HCT116 (cell line): ENCODE data around the gene ACOT2. TPM values are rescaled to one million over a fixed set of nuclear protein-coding genes. Genes with fewer than 3 reads are reported as not detected.
A peak's percentile ranks its signal among the peaks of the same experiment; 100 is the strongest.

ENCODE experiments used
- ATAC-seq: fragments of 200-7000 bp; cut with Tn5 transposase; 2 replicates; pipeline ENCODE4 v1.9.1; 2020; ENCODE audit warnings: mild to moderate bottlenecking, moderate library complexity
- BruUV-seq: library from RNA; stranded (reverse); fragments of 400-500 nt; replicated peaks from 2 replicates; lab custom pipeline; 2021; lab: Mats Ljungman, UMichigan
- CTCF ChIA-PET: fragments of 300-600 bp; sonication (Branson Sonifier 250); formaldehyde crosslinking; loops from one replicate; lab custom pipeline; 2021; ENCODE audit warnings: antibody characterized with exemption; lab: Charles Lee
- POLR2A ChIA-PET: fragments of 300-600, 350-600 bp; sonication (Branson Sonifier 250); formaldehyde crosslinking; loops from one replicate; lab custom pipeline; 2021; ENCODE audit warnings: antibody characterized with exemption; lab: Charles Lee
- RAD21 ChIA-PET, 2 experiments: fragments of 300-600 bp; sonication (Branson Sonifier 250); formaldehyde crosslinking; loops; one replicate each; lab custom pipeline; 2023; ENCODE audit warnings: low total read pairs in 2 of 2; ENCODE audit not compliant: uncharacterized antibody in 2 of 2, unreplicated experiment in 2 of 2, low non-redundant PET in 1 of 2; lab: Charles Lee
- DNase-seq: peaks from one replicate; pipeline ENCODE4 v3.0.0-alpha.2; 2010; ENCODE audit warnings: low read depth, low spot score
- H2AFZ ChIP-seq: fragments of 200-600 bp; shearing (Covaris generic), sonication (generic); 2 replicates; pipeline ENCODE4 v1.6.1; 2017; ENCODE audit warnings: low read depth, mixed run types, mixed read lengths, antibody characterized with exemption, low read length; ENCODE audit not compliant: poor library complexity, severe bottlenecking
- H3K27ac ChIP-seq: 2 replicates; pipeline ENCODE4 v1.5.1; 2012; ENCODE audit warnings: low read depth, low read length
- H3K27me3 ChIP-seq: fragments of 200-600 bp; sonication (generic); 2 replicates; pipeline ENCODE4 v1.6.1; 2016; ENCODE audit warnings: mixed run types, low read length, mixed read lengths; ENCODE audit not compliant: insufficient read depth
- H3K36me3 ChIP-seq, 2 experiments: fragments of 200-500 bp in 1 of 2; fragments of 200-600 bp in 1 of 2; sonication (Bioruptor generic) in 1 of 2; sonication (generic) in 1 of 2; 2 replicates each; pipeline versions ENCODE4 v1.5.1 to v1.6.1; 2014 to 2016; ENCODE audit warnings: low read length in 2 of 2, inconsistent platforms in 1 of 2, mixed read lengths in 1 of 2, mixed run types in 1 of 2; ENCODE audit not compliant: insufficient read depth in 2 of 2, control insufficient read depth in 1 of 2
- H3K4me1 ChIP-seq, 2 experiments: fragments of 200-600 bp in 1 of 2; sonication (generic) in 1 of 2; 2 replicates each; pipeline versions ENCODE4 v1.5.1 to v1.6.1; 2012 to 2017; ENCODE audit warnings: low read length in 2 of 2, inconsistent platforms in 1 of 2, mild to moderate bottlenecking in 1 of 2, mixed read lengths in 1 of 2, mixed run types in 1 of 2, moderate library complexity in 1 of 2; ENCODE audit not compliant: insufficient read depth in 2 of 2, control insufficient read depth in 1 of 2
- H3K4me2 ChIP-seq: fragments of 200-600 bp; sonication (generic); 2 replicates; pipeline ENCODE4 v1.6.1; 2017; ENCODE audit warnings: mixed run types, low read length, mixed read lengths
- H3K4me3 ChIP-seq, 2 experiments: fragments of 200-600 bp in 1 of 2; sonication (generic) in 1 of 2; replicated peaks in 1 of 2; 2 replicates each; pipeline ENCODE4 v1.5.1; 2011 to 2016; ENCODE audit warnings: low read length in 2 of 2, control low read depth in 1 of 2, low read depth in 1 of 2, mild to moderate bottlenecking in 1 of 2, mixed read lengths in 1 of 2, mixed run types in 1 of 2
- H3K79me2 ChIP-seq: fragments of 200-600 bp; sonication (generic); 2 replicates; pipeline ENCODE4 v1.6.1; 2017; ENCODE audit warnings: mild to moderate bottlenecking, mixed run types, low read length, moderate library complexity, mixed read lengths; ENCODE audit not compliant: insufficient read depth
- H3K9ac ChIP-seq: fragments of 200-600 bp; sonication (generic); 2 replicates; pipeline ENCODE4 v1.6.1; 2016; ENCODE audit warnings: low read length, mixed read lengths
- H3K9me2 ChIP-seq: fragments of 200-600 bp; sonication (generic), shearing (Covaris generic); 2 replicates; pipeline ENCODE4 v1.6.1; 2017; ENCODE audit warnings: mixed run types, mild to moderate bottlenecking, moderate library complexity; ENCODE audit not compliant: insufficient read depth
- H3K9me3 ChIP-seq, 2 experiments: fragments of 200-500 bp in 1 of 2; fragments of 200-600 bp in 1 of 2; sonication (Bioruptor generic) in 1 of 2; sonication (generic) in 1 of 2; 2 replicates each; pipeline ENCODE4 v1.6.1; 2014 to 2017; ENCODE audit warnings: low read length in 2 of 2, mixed read lengths in 2 of 2, inconsistent platforms in 1 of 2, low read depth in 1 of 2, mild to moderate bottlenecking in 1 of 2, mixed run types in 1 of 2, moderate library complexity in 1 of 2; ENCODE audit not compliant: control insufficient read depth in 1 of 2, insufficient read depth in 1 of 2
- H4K20me1 ChIP-seq: fragments of 200-600 bp; sonication (generic), shearing (Covaris generic); 2 replicates; pipeline ENCODE4 v1.6.1; 2017; ENCODE audit warnings: mixed run types, mild to moderate bottlenecking, moderate library complexity; ENCODE audit not compliant: insufficient read depth
- ATF3 ChIP-seq: IDR thresholded peaks from 2 replicates; pipeline ENCODE4 v1.6.1; 2012
- CTCF ChIP-seq, 3 experiments: fragments of 200-600 bp in 1 of 3; sonication (generic) in 1 of 3; IDR thresholded peaks in 2 of 3; conservative IDR thresholded peaks in 1 of 3; 2 replicates each; pipeline ENCODE4 v1.5.1; 2012 to 2017; ENCODE audit warnings: low read depth in 2 of 3, low read length in 2 of 3, antibody characterized with exemption in 1 of 3, borderline replicate concordance in 1 of 3, control low read depth in 1 of 3, mild to moderate bottlenecking in 1 of 3, mixed read lengths in 1 of 3, mixed run types in 1 of 3, moderate library complexity in 1 of 3; ENCODE audit not compliant: insufficient read depth in 1 of 3
- EZH2 ChIP-seq: fragments of 200-600 bp; sonication (generic); IDR thresholded peaks from 2 replicates; pipeline ENCODE4 v1.6.1; 2017; ENCODE audit warnings: antibody characterized with exemption, mixed run types
- EZH2phosphoT487 ChIP-seq: fragments of 200-600 bp; IDR thresholded peaks from 2 replicates; pipeline ENCODE4 v1.6.1; 2018; ENCODE audit warnings: antibody characterized with exemption, borderline replicate concordance
- FOSL1 ChIP-seq: IDR thresholded peaks from 2 replicates; pipeline ENCODE4 v1.6.1; 2012; ENCODE audit warnings: low read depth
- JUND ChIP-seq: IDR thresholded peaks from 2 replicates; pipeline ENCODE4 v1.6.1; 2012
- MAX ChIP-seq: IDR thresholded peaks from 2 replicates; pipeline ENCODE4 v1.6.1; 2012
- POLR2AphosphoS5 ChIP-seq: IDR thresholded peaks from 2 replicates; pipeline ENCODE4 v1.6.1; 2011; ENCODE audit warnings: mild to moderate bottlenecking, low read depth, low read length, moderate library complexity
- SP1 ChIP-seq: IDR thresholded peaks from 2 replicates; pipeline ENCODE4 v1.6.1; 2012; ENCODE audit warnings: low read depth
- SRF ChIP-seq: IDR thresholded peaks from 2 replicates; pipeline ENCODE4 v1.6.1; 2012; ENCODE audit warnings: low read depth
- YY1 ChIP-seq: IDR thresholded peaks from 2 replicates; pipeline ENCODE4 v1.6.1; 2011; ENCODE audit warnings: low read length, low read depth, moderate library complexity, mild to moderate bottlenecking; ENCODE audit not compliant: insufficient replicate concordance; ENCODE audit errors: extremely low read depth
- ZBTB33 ChIP-seq: IDR thresholded peaks from 2 replicates; pipeline ENCODE4 v1.6.1; 2011; ENCODE audit warnings: mild to moderate bottlenecking, low read length, moderate library complexity; ENCODE audit not compliant: insufficient replicate concordance; ENCODE audit errors: extremely low read depth
- ZNF274 ChIP-seq: fragments of 200-500 bp; sonication (Bioruptor generic); IDR thresholded peaks from 2 replicates; pipeline ENCODE4 v1.6.1; 2014; ENCODE audit warnings: mild to moderate bottlenecking, low read depth, low read length, inconsistent platforms
- intact Hi-C: fragments of 100-400 bp; cut with micrococcal nuclease; formaldehyde crosslinking; loops from 2 replicates; pipeline ENCODE4 v1.10.0; 2022
- total RNA-seq: library from RNA; stranded (reverse); gene quantifications from one replicate; pipeline ENCODE4 v1.2.1, GENCODE V29; 2021; ENCODE audit not compliant: unreplicated experiment

The ACOT2 gene
- total RNA-seq, 1 experiment from 2014 or later, result 0.44 TPM

- ChIA-PET CTCF (interaction anchor here (1.2 kb wide), 1 partner anchor 13 kb away, joined by 3 read pairs; no protein-coding TSS in a partner anchor), POLR2A (no interaction called here), RAD21 (no interaction called here)
- Histone ChIP-seq H4K20me1 (no peaks in the 10 kb centered on the region), H3K4me3 (no peak overlapping the region), H3K9me2 (no peaks in the 10 kb centered on the region), H3K4me2 (peak overlapping the region; percentile 76; the same call in 1 of the 2 replicates), H3K27ac (no peak overlapping the region), H3K4me1 (peaks cover 0 to 13% of the 10 kb centered on the region in 2 experiments; a peak in 2 of 4 replicates), H3K9me3 (no peaks in the 10 kb centered on the region), H3K79me2 (no peaks in the 10 kb centered on the region), H3K27me3 (no peaks in the 10 kb centered on the region), H2AFZ (peak overlapping the region; percentile 35), H3K36me3 (no peaks in the 10 kb centered on the region), H3K9ac (no peak overlapping the region)
- intact Hi-C loops, result no loop called here
- ATAC-seq (no peak), DNase-seq (no peak)
- no TSS peak for BruUV-seq
- no peak for TF ChIP-seq MAX
- no peak for TF ChIP-seq EZH2
Observed at GRCh38 chr14:73613419-73613963, 44.5 kb downstream of the ACOT2 start.

GRCh38 chr14:73616831-73617230, 47.8 kb downstream of the ACOT2 start:
- ChIA-PET POLR2A (no interaction called here), CTCF (no interaction called here), RAD21 (no interaction called here)
- no peaks in the 10 kb centered on the region for H4K20me1 ChIP-seq
- H3K4me3 ChIP-seq, result no peak overlapping the region
- TF ChIP-seq ATF3 (no peak), EZH2 (no peak), ZNF274 (no peak), ZBTB33 (no peak), EZH2phosphoT487 (no peak), CTCF (IDR thresholded peaks at IDR 0.05 in 2 of 3, conservative IDR thresholded peaks at IDR 0.05 in 1 of 3; ENCODE audit: borderline replicate concordance in 1 of 3, insufficient read depth in 1 of 3, low read depth in 2 of 3, low read length in 2 of 3) (no peak), MAX (no peak), SRF (no peak), JUND (no peak), FOSL1 (no peak), YY1 (no peak), SP1 (no peak), POLR2AphosphoS5 (no peak)
- no peaks in the 10 kb centered on the region for H3K27me3 ChIP-seq
- H3K36me3 ChIP-seq, result no peaks in the 10 kb centered on the region
- H3K9ac ChIP-seq, result no peak overlapping the region
- no TSS peak for BruUV-seq
- no peaks in the 10 kb centered on the region for H3K9me2 ChIP-seq
- no peak overlapping the region for H2AFZ ChIP-seq
- peaks cover 0 to 10% of the 10 kb centered on the region in 2 experiments; a peak in 2 of 4 replicates for H3K4me1 ChIP-seq
- ATAC-seq (no peak), DNase-seq (no peak)
- no peak overlapping the region for H3K27ac ChIP-seq
- H3K79me2 ChIP-seq, result no peaks in the 10 kb centered on the region
- no peak overlapping the region for H3K4me2 ChIP-seq
- no peaks in the 10 kb centered on the region for H3K9me3 ChIP-seq
- intact Hi-C loops, result no loop called here
